Measurements from ENCODE around the gene ADCY3.

GRCh38 chr2:24840962-24841945, 78.8 kb downstream of the ADCY3 start:
- no peak for TF ChIP-seq CTCF (IDR thresholded peaks at IDR 0.05)
- TF ChIP-seq POLR2A (IDR thresholded peaks at IDR 0.05) = no peak

Data from breast epithelium (tissue), 3 donors.